T-helper 2 cell treated with Interferon-gamma antibody and Interleukin-4, amounts not matched to agents 5 μg/mL and 100 μg/mL, for 36 hours (primary cell): Measurements from ENCODE around the gene FHIT.

ENCODE experiments used
- DNase-seq: peaks from one replicate; pipeline ENCODE4 v3.0.0; 2021; ENCODE audit warnings: low spot score
- H3K27ac Mint-ChIP-seq: one replicate; pipeline ENCODE4 v1.8.0; 2021; ENCODE audit warnings: mild to moderate bottlenecking, mixed read lengths
- H3K27me3 Mint-ChIP-seq: one replicate; pipeline ENCODE4 v1.8.0; 2021; ENCODE audit warnings: low read depth, mixed read lengths
- H3K36me3 Mint-ChIP-seq: one replicate; pipeline ENCODE4 v1.8.0; 2021; ENCODE audit warnings: low read depth, mixed read lengths
- H3K4me1 Mint-ChIP-seq: one replicate; pipeline ENCODE4 v1.8.0; 2021; ENCODE audit warnings: low read depth, mixed read lengths
- H3K4me3 Mint-ChIP-seq: one replicate; pipeline ENCODE4 v1.8.0; 2022; ENCODE audit warnings: mild to moderate bottlenecking, moderate library complexity, mixed read lengths
- H3K9me3 Mint-ChIP-seq: one replicate; pipeline ENCODE4 v1.8.0; 2021; ENCODE audit warnings: mixed read lengths

The FHIT gene

DNA sequence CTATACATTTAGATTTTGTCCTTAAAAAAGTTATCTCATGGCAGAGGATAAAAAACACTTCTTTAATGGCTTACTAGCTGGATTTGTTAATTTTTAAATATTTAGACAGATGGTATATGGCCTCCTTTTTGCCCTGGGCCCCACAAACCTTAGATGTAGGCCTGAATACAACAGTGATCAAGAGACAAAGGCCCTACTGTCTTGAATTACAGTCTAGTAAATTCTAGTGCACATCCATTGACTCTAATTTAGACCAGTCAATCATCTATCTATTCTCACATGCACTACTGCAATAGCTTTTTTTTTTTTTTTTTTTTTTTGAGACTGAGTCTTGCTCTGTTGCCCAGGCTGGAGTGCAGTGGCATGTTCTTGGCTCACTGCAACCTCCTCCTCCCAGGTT, 452.8 kb downstream of the FHIT start:
- H3K27ac Mint-ChIP-seq: no peak overlapping the region
- H3K4me3 Mint-ChIP-seq: no peak overlapping the region
- no peaks in the 10 kb centered on the region for H3K27me3 Mint-ChIP-seq
- H3K4me1 Mint-ChIP-seq: no peaks in the 10 kb centered on the region
- H3K9me3 Mint-ChIP-seq: peaks cover 4% of the 10 kb centered on the region
- no peak for DNase-seq
- H3K36me3 Mint-ChIP-seq: no peaks in the 10 kb centered on the region

- no peak for DNase-seq
- H3K4me1 Mint-ChIP-seq: no peaks in the 10 kb centered on the region
Measured at GRCh38 chr3:60792249-60792852, 458.9 kb downstream of the FHIT start.

DNA sequence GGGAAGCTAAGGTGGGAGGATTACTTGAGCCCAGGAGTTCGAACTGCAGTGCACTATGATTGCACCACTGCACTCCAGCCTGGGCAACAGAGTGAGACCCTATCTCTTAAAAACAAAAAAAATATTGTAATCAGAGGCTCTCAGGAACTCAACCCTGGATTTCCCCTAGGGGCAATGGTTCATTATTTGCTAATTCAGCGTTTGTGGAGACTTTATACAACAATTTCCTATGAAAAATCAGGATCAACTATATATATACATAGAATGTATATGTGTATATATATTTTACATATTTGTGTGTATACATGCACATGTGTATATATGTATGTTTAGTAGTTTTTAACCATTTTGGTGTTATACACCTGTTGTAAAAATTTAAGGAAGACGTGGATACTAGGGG, 463.1 kb downstream of the FHIT start:
- Mint-ChIP-seq H3K9me3 (no peaks in the 10 kb centered on the region), H3K27ac (no peak overlapping the region), H3K4me1 (peaks cover 7% of the 10 kb centered on the region), H3K36me3 (no peaks in the 10 kb centered on the region), H3K4me3 (no peak overlapping the region), H3K27me3 (peaks cover 3% of the 10 kb centered on the region)
- no peak for DNase-seq

More at GRCh38 chr3:60792249-60792852, 458.9 kb downstream of the FHIT start:
- peaks cover 3% of the 10 kb centered on the region for H3K27me3 Mint-ChIP-seq
- no peaks in the 10 kb centered on the region for H3K9me3 Mint-ChIP-seq
- no peak overlapping the region for H3K27ac Mint-ChIP-seq
- H3K36me3 Mint-ChIP-seq: no peaks in the 10 kb centered on the region
- no peak overlapping the region for H3K4me3 Mint-ChIP-seq

- Mint-ChIP-seq H3K36me3 (no peaks in the 10 kb centered on the region), H3K27ac (no peak overlapping the region), H3K4me1 (peaks cover 7% of the 10 kb centered on the region), H3K9me3 (peaks cover 10% of the 10 kb centered on the region), H3K4me3 (no peak overlapping the region), H3K27me3 (no peaks in the 10 kb centered on the region)
- no peak for DNase-seq
Measured at GRCh38 chr3:60781935-60782334, 469.3 kb downstream of the FHIT start.

- Mint-ChIP-seq H3K9me3 (peaks cover 18% of the 10 kb centered on the region), H3K36me3 (no peaks in the 10 kb centered on the region), H3K27ac (no peak overlapping the region), H3K4me1 (no peaks in the 10 kb centered on the region), H3K4me3 (no peak overlapping the region), H3K27me3 (no peaks in the 10 kb centered on the region)
- no peak for DNase-seq
Measured at GRCh38 chr3:60779637-60780036, 471.6 kb downstream of the FHIT start.

GRCh38 chr3:60775985-60776384, 475.3 kb downstream of the FHIT start:
- H3K4me1 Mint-ChIP-seq: no peaks in the 10 kb centered on the region

DNA sequence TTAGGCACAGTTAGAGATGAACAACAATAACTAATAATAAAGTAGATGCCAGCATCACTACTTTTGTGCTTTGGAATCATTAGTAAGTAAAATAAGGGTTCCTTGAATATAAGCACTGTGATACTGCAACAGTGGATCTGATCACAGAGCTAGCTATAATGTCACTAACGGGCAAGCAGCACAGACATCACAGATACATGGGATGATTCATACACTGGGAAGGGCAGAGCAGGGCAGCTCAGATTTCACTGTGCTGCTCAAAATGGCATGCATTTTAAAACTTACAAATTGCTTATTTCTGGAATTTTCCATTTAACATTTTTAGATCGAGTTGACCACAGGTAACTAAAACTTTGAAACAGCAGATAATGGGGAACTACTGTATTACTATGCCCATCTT, 476.6 kb downstream of the FHIT start:
- H3K4me3 Mint-ChIP-seq: no peak overlapping the region

More at GRCh38 chr3:60775985-60776384, 475.3 kb downstream of the FHIT start:
- no peaks in the 10 kb centered on the region for H3K36me3 Mint-ChIP-seq
- H3K9me3 Mint-ChIP-seq: peaks cover 12% of the 10 kb centered on the region
- H3K27ac Mint-ChIP-seq: no peak overlapping the region
- no peak for DNase-seq
- H3K27me3 Mint-ChIP-seq: no peaks in the 10 kb centered on the region
- no peak overlapping the region for H3K4me3 Mint-ChIP-seq

DNA sequence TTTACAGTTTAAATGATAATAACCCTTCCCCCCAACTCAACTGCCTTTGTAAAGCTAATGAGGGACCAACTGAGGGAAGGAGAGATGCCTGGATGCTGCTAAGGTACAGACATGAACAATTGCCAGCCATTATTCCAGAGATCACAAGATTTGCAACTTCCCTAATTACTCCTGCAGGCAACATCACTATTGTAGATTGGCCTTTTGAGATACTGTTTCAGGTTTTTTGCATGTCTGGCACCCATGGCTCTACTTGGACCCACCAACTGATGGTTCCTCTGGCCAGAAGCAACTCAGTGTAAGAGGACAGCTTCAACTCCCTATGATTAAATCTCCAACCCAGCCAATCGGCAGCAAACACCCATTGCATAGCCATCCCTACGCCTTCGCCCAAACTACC, 478.7 kb downstream of the FHIT start:
- Mint-ChIP-seq H3K36me3 (no peaks in the 10 kb centered on the region), H3K27ac (no peak overlapping the region), H3K4me1 (no peaks in the 10 kb centered on the region), H3K4me3 (no peak overlapping the region), H3K9me3 (peaks cover 12% of the 10 kb centered on the region), H3K27me3 (no peaks in the 10 kb centered on the region)
- no peak for DNase-seq

More for the DNA sequence above, 476.6 kb downstream of the FHIT start:
- Mint-ChIP-seq H3K4me1 (no peaks in the 10 kb centered on the region), H3K9me3 (peaks cover 12% of the 10 kb centered on the region), H3K27ac (no peak overlapping the region), H3K27me3 (no peaks in the 10 kb centered on the region), H3K36me3 (no peaks in the 10 kb centered on the region)
- no peak for DNase-seq

DNA sequence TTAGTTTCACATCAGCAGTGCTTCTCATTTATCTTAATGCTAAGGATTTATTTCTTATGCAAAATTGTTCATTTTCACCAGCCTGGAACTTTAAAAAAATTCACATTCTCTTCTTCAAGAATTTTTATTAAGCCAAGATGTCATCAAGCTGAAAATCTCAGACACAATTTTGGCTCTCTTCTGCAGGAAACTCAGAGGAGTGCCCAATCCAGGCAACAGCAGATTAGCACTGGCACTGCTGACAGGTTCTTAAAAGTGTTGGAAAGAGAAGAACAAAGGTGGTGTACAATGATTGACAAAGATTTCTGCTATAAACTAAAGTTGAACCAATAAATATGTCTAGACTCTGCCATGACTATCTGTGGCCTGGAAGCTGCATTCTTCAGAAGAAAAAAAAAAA, 479.5 kb downstream of the FHIT start:
- DNase-seq: no peak
- Mint-ChIP-seq H3K4me1 (no peaks in the 10 kb centered on the region), H3K27me3 (no peaks in the 10 kb centered on the region), H3K4me3 (no peak overlapping the region), H3K36me3 (no peaks in the 10 kb centered on the region), H3K27ac (no peak overlapping the region), H3K9me3 (peaks cover 8% of the 10 kb centered on the region)

GRCh38 chr3:60770532-60770931, 480.7 kb downstream of the FHIT start:
- Mint-ChIP-seq H3K4me1 (no peaks in the 10 kb centered on the region), H3K9me3 (peaks cover under 1% of the 10 kb centered on the region)

GRCh38 chr3:60767536-60767935, 483.7 kb downstream of the FHIT start:
- no peaks in the 10 kb centered on the region for H3K36me3 Mint-ChIP-seq
- no peak overlapping the region for H3K27ac Mint-ChIP-seq
- DNase-seq: no peak
- H3K4me3 Mint-ChIP-seq: no peak overlapping the region
- no peaks in the 10 kb centered on the region for H3K27me3 Mint-ChIP-seq
- H3K4me1 Mint-ChIP-seq: no peaks in the 10 kb centered on the region
- H3K9me3 Mint-ChIP-seq: no peaks in the 10 kb centered on the region

More at GRCh38 chr3:60770532-60770931, 480.7 kb downstream of the FHIT start:
- no peaks in the 10 kb centered on the region for H3K36me3 Mint-ChIP-seq
- H3K27me3 Mint-ChIP-seq: no peaks in the 10 kb centered on the region
- DNase-seq: no peak
- no peak overlapping the region for H3K27ac Mint-ChIP-seq
- H3K4me3 Mint-ChIP-seq: no peak overlapping the region

DNA sequence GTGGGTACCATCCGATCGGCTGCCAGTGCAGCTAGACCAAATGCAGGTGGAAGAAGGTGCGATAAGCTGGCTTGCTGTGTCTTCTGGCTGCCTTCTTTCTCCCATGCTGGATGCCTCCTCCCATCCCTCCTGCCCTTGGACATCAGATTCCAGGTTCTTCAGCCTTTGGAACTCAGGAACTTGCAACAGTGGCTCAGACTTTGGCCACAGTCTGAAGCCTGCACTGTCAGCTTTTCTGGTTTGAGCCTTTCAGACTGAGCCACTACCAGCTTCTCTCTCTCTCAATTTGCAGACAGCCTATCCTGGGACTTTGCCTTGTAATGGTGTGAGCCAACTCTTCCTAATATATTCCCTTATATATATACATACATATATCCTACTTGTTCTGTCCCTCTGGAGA, 485.5 kb downstream of the FHIT start:
- H3K27ac Mint-ChIP-seq: no peak overlapping the region
- H3K36me3 Mint-ChIP-seq: no peaks in the 10 kb centered on the region
- no peak for DNase-seq
- H3K4me3 Mint-ChIP-seq: no peak overlapping the region
- H3K27me3 Mint-ChIP-seq: no peaks in the 10 kb centered on the region
- no peaks in the 10 kb centered on the region for H3K9me3 Mint-ChIP-seq
- no peaks in the 10 kb centered on the region for H3K4me1 Mint-ChIP-seq

DNA sequence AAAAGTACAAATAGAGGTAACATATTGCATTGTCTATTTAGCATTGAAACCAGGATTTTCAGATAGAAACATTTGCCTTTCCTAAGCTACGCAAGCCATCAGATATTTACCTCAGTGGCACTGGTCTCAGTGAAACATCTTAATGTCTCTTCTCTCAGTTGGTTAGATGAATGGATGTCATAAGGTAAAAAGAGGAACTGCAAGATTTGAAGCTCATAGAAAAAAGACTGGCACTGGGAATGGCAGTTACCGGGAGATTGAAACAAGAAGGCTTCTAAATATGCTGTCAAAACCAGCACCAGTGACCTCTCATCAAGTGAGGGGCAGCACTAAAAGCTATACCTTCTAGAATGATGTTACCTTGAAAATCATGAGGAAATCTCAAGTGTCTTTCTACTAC, 486.4 kb downstream of the FHIT start:
- no peaks in the 10 kb centered on the region for H3K9me3 Mint-ChIP-seq

DNA sequence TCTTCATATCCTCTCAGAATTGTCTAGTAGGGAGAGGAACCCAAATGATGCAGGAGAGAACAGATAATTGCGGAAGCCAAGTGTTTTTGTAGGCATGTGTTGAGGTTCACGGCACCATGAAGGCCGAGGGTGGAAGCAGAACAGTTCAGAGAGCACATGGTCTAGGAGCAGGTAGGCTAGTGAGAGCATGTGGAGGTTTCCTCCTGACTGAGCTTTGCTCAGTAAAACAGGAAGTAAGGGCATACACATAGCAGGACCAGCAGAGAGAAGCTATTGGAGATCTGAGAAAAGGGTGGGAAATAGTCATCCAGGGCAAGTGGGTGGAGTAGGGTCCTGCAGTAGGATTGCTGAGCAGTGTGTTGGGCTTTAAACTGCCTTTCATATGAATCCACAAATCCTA, 491.1 kb downstream of the FHIT start:
- Mint-ChIP-seq H3K4me3 (no peak overlapping the region), H3K36me3 (peaks cover 2% of the 10 kb centered on the region), H3K9me3 (peaks cover 14% of the 10 kb centered on the region), H3K27me3 (no peaks in the 10 kb centered on the region), H3K4me1 (peaks cover 17% of the 10 kb centered on the region), H3K27ac (peak overlapping the region; percentile 23)
- no peak for DNase-seq

More for the DNA sequence above, 486.4 kb downstream of the FHIT start:
- Mint-ChIP-seq H3K4me1 (peaks cover 4% of the 10 kb centered on the region), H3K27ac (no peak overlapping the region), H3K27me3 (no peaks in the 10 kb centered on the region), H3K36me3 (no peaks in the 10 kb centered on the region), H3K4me3 (no peak overlapping the region)
- DNase-seq: no peak

- no peak for DNase-seq
- peaks cover 17% of the 10 kb centered on the region for H3K4me1 Mint-ChIP-seq
- peaks cover 2% of the 10 kb centered on the region for H3K36me3 Mint-ChIP-seq
- peaks cover 14% of the 10 kb centered on the region for H3K9me3 Mint-ChIP-seq
- H3K27ac Mint-ChIP-seq: no peak overlapping the region
- H3K4me3 Mint-ChIP-seq: no peak overlapping the region
- no peaks in the 10 kb centered on the region for H3K27me3 Mint-ChIP-seq
Measured at GRCh38 chr3:60759439-60759838, 491.8 kb downstream of the FHIT start.
